Measurements from ENCODE around the gene SELPLG. TPM values are rescaled to one million over a fixed set of nuclear protein-coding genes. Genes with fewer than 3 reads are reported as not detected.

The SELPLG gene
- total and polyA plus RNA-seq, 2 of the 4 experiments (the other 2 are of a cell fraction) = 3.2 to 10.8 TPM

GRCh38 chr12:108642269-108642870 lies 8.7 kb upstream of the SELPLG start:
- no peak overlapping the region for H3K18ac ChIP-seq (ENCODE audit: low read depth, low read length)
- H3K4me2 ChIP-seq (ENCODE audit: low read depth, low read length) = no peak overlapping the region
- H3K36me3 ChIP-seq (ENCODE audit: control insufficient read depth, insufficient read depth, low read length) = peaks cover 34% of the 10 kb centered on the region
- 77% methylated on average over 5 of the region's 16 CpGs; no CpG with 5 or more reads in 1 of the 2 experiments for WGBS, 2 experiments (ENCODE audit: extremely low coverage in 2 of 2, insufficient read length in 1 of 2)
- ChIA-PET CTCF (no interaction called here), POLR2A (ENCODE audit: unreplicated experiment) (no interaction called here)
- no peak overlapping the region for H3K56ac ChIP-seq (ENCODE audit: extremely low read depth, insufficient read depth, low read length)
- H3K9me1 ChIP-seq (ENCODE audit: insufficient read depth, low read length) = peaks cover 30% of the 10 kb centered on the region
- H2BK120ac ChIP-seq (ENCODE audit: low read depth, low read length) = no peak overlapping the region
- no peak overlapping the region for H2BK20ac ChIP-seq (ENCODE audit: low read depth, low read length)
- no peak overlapping the region for H2AK9ac ChIP-seq (replicated peaks; ENCODE audit: low read depth, low read length, poor library complexity)
- no TSS peak for BruUV-seq (replicated peaks)
- no peak overlapping the region for H3K27ac ChIP-seq (ENCODE audit: insufficient read depth, low read length)
- H2BK15ac ChIP-seq (ENCODE audit: low read depth, low read length) = no peak overlapping the region
- no peaks in the 10 kb centered on the region for H3K27me3 ChIP-seq (ENCODE audit: control insufficient read depth, insufficient read depth, low read length)
- H2BK5ac ChIP-seq (ENCODE audit: low read depth, low read length, poor library complexity, severe bottlenecking) = peak overlapping the region; percentile 4
- peaks cover 38% of the 10 kb centered on the region for H4K20me1 ChIP-seq (ENCODE audit: insufficient read depth, low read length)
- DNase-seq = no peak
- no peak overlapping the region for H4K5ac ChIP-seq (ENCODE audit: low read depth, low read length)
- H2AK5ac ChIP-seq (ENCODE audit: low read depth, low read length) = no peak overlapping the region
- H3K9ac ChIP-seq (ENCODE audit: low read depth, low read length) = no peak overlapping the region
- H3K23ac ChIP-seq (ENCODE audit: low read depth, low read length) = no peak overlapping the region
- H3K79me1 ChIP-seq (ENCODE audit: low read depth in 1 of 2, low read length in 2 of 2) = peaks cover 35 to 70% of the 10 kb centered on the region in 2 experiments
- H2AFZ ChIP-seq (replicated peaks; ENCODE audit: low read length, poor library complexity) = no peak overlapping the region
- dilution Hi-C loops (cut with HindIII; ENCODE audit: low sequenced_read_pairs, unreplicated experiment) (no loop called here), in situ Hi-C loops (cut with MboI; ENCODE audit: low sequenced_read_pairs) (loop anchor here (10.0 to 25.0 kb wide), 2 partner anchors 292 to 445 kb away; partner anchors contain the start of genes ALKBH2 and UNG), intact Hi-C loops (cut with micrococcal nuclease) (no loop called here)
- peaks cover 17% of the 10 kb centered on the region for H3K4me1 ChIP-seq (ENCODE audit: control insufficient read depth, insufficient read depth, low read length)
- H4K8ac ChIP-seq (ENCODE audit: low read depth in 2 of 2, low read length in 2 of 2) = no peak overlapping the region
- no peak overlapping the region; the same call in 1 of the 2 replicates for H3K14ac ChIP-seq (replicated peaks; ENCODE audit: low read depth, low read length)
- TF ChIP-seq FOS (IDR thresholded peaks at IDR 0.05; ENCODE audit: low read depth, low read length) (no peak), SMC3 (IDR thresholded peaks at IDR 0.05; ENCODE audit: low read depth, low read length) (no peak), MAZ (IDR thresholded peaks at IDR 0.05; ENCODE audit: borderline replicate concordance, low read depth, low read length) (no peak), CEBPB (IDR thresholded peaks at IDR 0.05; ENCODE audit: low read depth, low read length) (no peak), BHLHE40 (IDR thresholded peaks at IDR 0.05; ENCODE audit: low read depth, low read length) (no peak), CHD1 (IDR thresholded peaks at IDR 0.05; ENCODE audit: low read depth, low read length) (no peak), MXI1 (IDR thresholded peaks at IDR 0.05; ENCODE audit: borderline replicate concordance, low read depth, low read length) (no peak), CTCF (conservative IDR thresholded peaks at IDR 0.05; ENCODE audit: low read depth, low read length) (no peak), ELK1 (IDR thresholded peaks at IDR 0.05; ENCODE audit: borderline replicate concordance, low read depth, low read length) (no peak), NFE2L2 (IDR thresholded peaks at IDR 0.05; ENCODE audit: low read depth, low read length) (no peak), MAFK (IDR thresholded peaks at IDR 0.05; ENCODE audit: low read depth, low read length) (no peak)
- no peak overlapping the region for H3K4ac ChIP-seq (ENCODE audit: low read depth, low read length)
- no peak overlapping the region for H4K91ac ChIP-seq (ENCODE audit: insufficient read depth, low read depth, low read length)
- no peaks in the 10 kb centered on the region for H3K9me3 ChIP-seq (ENCODE audit: control insufficient read depth, insufficient read depth, low read length)
- no peak for ATAC-seq (ENCODE audit: low read depth)
- no peak overlapping the region for H3K4me3 ChIP-seq (ENCODE audit: insufficient read depth, low read depth, low read length)

Data from IMR-90 (cell line).